ENCODE results near the gene USP49.

USP49 gene

DNA sequence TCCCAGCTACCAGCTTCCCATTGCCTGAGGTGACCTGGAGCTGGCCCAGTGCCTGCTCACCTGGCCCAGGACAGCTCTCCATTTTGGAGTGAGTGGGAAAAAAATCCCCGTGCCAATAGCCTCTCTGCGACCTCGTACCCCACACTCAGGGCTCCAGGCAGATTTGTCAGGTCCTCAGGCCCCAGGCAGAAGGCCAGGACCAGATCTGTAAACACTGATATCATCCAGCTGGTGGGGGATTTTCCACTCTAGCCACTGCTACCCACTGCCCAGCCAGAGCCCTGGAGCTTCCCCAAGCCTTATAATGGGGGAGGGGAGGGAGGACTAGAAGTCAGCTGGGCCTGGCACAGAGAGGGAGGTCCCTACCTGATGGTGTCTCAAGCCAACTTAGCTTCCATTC, 146.6 kb downstream of the USP49 start:
- DNase-seq = no peak

DNA sequence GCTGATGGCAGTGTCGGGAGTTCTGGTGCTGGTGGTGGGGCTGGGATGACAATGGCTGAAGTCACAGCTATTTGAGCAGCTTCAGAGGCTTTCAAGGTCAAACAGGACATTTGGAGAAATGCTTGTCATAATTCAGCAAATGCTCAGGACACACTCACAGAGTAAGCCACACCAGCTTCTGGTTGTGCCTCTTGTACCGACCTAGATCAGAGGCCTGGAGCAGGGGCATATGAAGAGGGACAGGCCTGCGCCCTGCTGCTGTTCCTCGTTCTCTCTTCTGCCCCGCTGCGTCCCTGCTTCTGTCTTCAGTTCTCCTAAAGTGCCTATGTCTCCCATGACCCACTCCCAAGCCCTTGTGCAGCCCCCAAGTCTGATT, 147.1 kb downstream of the USP49 start:
- DNase-seq = no peak

DNA sequence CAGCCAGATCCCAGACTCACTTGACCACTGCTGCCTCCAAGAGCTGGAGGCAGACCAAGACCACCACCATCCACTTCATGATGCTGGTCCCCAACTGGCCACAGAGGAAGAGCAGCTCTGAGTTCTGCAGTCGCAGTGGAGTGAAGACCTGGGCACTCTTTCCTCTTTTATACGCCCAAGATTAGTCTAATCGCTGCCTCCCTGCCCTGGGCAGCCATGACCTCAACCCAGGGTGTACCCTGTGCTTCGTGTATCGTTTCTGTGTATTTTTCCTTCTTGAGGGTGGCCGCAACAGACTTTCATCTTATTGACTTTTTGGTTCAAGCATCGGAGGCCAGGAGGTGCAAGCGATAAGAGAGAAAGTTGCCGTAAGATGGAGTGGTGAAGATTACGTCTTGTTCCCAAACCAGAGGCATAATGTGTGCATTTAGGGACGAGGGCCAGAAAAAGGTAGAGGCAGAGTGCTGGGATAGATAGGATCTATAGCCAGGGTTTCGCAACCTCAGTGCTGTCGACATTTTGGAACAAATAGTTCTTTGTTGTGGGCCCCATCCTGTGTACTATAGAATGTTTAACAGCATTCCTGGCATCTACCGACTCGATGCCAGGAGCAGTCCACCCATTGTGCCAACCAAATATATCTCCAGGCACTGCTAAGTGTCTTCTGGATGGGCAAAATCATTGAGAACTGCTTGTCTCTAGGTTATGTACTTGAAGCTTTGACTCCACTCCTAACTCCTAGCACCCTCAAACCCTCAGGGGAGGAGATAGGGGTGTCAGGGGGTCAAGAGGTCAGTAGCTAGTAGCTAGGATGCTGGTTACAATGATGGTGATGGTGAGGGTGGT, 147.7 kb downstream of the USP49 start, which contains the start of gene PGC:
TSS of gene PGC (minus strand) at position 142 of the 846 bp plus-strand sequence. CDS start at position 79, 63 bp downstream.
- no peak for DNase-seq

DNA sequence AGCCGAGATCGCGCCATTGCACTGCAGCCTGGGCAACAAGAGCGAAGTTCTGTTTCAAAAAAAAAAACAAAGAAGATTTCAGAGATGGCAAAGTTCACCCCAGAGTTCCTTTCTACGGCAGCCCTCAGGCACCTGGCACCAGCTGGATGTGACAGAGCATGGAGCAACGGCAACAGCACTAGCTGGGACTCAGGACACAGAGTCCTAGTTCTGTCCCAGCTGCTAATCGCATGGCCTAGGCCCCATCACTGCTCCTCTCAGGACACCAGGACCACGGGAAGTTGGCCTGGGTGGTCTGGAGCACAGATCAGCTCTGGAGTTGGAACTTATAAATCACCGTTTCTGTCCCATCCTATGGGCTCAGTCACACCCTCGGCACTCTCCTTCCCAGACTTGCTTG, 149.1 kb downstream of the USP49 start:
- no peak for DNase-seq

DNA sequence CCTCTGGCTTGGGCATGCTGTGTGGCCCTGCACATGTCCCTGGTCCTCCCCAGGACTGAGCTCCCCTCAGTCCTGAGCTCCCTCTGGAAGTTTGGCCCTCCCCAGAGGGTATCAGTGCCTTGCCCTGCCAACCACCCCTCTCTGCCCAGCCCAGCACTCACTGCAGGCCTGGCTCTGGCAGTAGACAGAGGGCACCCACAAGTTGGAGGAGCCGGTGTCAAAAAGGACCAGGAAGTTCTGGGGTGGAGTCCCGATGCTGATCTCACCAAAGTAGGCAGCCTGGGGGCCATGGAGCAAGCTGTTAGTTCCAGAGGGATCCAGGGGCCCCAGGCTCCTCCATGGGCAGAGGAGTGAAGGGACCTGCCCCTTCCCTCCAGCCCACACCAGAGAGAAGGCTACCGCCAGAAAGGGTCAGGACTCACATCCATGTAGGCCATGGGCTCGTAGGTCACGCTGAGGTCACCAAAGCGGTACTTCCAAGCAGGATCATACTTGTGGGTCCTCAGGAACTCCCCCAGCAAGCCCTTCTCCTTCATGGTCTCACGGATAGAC, 150.9 kb downstream of the USP49 start:
- DNase-seq = no peak

DNA sequence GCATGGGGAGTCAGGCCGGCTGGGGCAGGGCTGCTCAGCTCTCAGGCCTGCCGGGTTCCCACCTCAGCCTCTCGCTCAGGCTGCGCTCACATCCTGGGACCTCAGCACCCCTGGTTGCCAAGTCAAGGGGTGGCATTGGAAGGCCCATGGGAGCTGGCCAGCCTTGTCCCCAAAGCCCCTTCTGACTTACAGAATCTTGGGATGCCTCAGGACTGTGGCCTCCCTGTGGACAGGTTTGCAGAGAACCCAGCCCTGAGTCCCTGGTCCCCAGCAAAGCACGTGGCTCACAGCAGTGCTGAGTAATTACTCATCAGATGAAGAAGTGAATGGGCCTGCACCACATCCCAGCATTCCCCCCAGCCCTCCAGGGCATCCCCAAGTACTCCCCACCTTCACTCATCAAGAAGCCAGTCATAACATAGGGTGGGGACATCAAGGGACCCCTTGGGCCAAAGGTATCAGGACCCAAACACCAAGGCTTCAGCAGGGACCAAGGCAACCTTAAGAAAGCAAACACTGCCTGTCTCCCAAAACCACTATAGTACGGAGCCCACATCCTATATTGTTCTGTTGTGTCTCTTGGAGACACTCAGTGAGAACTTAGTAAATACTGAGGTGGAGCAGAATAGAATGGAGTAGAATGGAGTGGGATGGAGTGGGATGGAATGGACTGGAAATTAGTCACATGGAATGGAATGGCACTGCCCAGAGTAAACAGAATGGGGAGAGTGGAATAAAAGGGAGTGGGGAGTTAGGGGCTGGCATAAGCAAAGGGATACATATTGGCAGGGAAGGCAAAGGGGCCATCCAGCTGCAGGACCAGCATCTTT, 151.6 kb downstream of the USP49 start:
- DNase-seq = no peak

DNA sequence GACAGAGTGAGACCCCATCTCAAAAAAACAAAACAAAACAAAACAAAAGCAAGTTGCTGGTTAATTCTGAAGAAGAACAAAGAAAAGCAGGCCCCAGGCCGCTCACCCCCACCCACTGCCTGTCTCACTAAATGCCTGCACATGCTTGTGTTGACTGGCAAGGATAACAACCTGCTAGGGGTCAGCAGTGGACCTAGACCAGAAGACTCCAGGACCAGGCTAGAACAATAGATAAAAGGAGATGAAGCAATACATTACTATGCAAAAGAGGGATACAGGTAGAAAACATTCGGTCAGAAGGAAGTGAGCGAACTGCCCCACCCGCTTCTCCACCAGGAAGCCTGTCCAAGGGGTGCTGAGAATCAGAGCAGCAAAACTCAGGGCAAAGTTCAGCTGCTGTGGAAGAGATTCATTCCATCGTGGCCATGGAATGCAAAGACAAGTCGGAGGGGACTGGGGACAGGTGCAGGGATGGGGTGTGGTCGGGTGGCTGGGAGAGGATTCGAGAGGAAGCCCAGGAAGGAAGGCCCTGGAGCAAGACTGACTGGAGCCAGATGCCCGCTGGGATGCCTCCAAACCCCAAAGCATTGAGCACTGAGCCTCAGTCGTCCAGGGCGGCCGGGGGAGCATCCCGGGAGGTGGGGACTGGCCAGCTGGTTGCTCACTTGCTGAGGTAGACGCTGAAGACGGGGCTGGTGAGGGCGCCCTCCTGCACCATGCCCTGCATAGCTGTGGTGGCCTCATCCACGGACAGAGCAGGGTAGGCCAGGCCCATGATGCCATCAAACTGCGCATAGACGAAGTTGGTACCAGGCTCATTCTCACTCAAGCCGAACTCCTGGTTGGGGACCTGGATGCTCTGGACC, 153.3 kb downstream of the USP49 start:
- DNase-seq = no peak

DNA sequence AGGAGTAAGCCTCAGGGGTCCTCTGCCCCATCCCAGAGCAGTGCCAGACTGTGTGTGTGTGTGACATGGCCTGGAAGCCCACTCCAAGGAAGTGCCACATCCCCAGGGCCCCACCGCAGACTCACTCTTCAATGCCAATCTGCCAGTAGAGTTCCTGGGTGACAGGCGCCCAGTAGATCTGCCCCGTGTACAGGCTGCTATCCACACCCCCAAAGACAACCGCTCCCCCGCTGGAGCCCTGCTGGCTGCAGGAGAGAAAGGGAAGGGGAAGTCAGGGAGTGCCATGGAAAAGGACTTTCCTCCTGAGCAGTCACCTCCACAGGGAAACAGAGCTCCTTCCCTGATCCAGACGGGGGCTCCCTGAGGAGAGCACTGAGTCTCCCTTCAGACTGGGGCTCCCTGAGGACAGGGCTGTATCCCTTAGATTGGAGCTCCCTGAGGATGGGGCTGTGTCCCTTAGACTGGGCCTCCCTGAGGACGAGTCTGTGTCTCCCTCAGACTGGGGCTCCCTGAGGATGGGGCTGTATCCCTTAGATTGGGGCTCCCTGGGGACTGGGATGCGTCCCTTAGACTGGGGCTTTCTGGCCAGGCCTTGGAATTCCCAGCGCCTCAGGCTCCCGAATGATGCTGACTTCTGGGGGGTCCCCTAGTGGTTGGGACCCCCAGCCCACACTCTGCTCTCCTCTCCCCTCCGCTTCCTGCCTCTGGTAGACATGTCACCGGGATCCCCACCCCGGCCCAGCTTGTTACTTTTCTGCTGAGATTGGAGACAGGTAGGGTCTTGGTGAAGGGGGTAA, 154.6 kb downstream of the USP49 start:
- no peak for DNase-seq
